GM12878 (cell line): ENCODE measurements around the gene CCL16. TPM values are rescaled to one million over a fixed set of nuclear protein-coding genes. Genes with fewer than 3 reads are reported as not detected.

Experiments used
- ATAC-seq: fragments of 200-7000 bp; cut with Tn5 transposase; 3 replicates; pipeline ENCODE4 v1.9.1; 2020; ENCODE audit warnings: mild to moderate bottlenecking, moderate library complexity
- BruUV-seq: library from RNA; stranded (reverse); fragments of 400-500 nt; replicated peaks from 2 replicates; lab custom pipeline; 2021; lab: Mats Ljungman, UMichigan
- CTCF ChIA-PET: fragments of 300-600 bp; sonication (Branson Sonifier 250); formaldehyde crosslinking; extraction: SDS; loops from one replicate; lab custom pipeline; 2021; ENCODE audit warnings: inconsistent platforms; lab: Yijun Ruan, JAX
- POLR2A ChIA-PET: fragments of 350-600 bp; formaldehyde crosslinking; extraction: SDS; loops from one replicate; lab custom pipeline; 2021; ENCODE audit warnings: inconsistent platforms; lab: Charles Lee
- RAD21 ChIA-PET: fragments of 300-600 bp; sonication (Branson Sonifier 250); formaldehyde crosslinking; loops from one replicate; lab custom pipeline; 2023; ENCODE audit warnings: antibody characterized with exemption; ENCODE audit not compliant: unreplicated experiment; lab: Charles Lee
- SMC1A ChIA-PET: fragments of 300-600 bp; sonication (Branson Sonifier 250); formaldehyde crosslinking; loops from one replicate; lab custom pipeline; 2023; ENCODE audit not compliant: unreplicated experiment, uncharacterized antibody; lab: Charles Lee
- DNase-seq: peaks from one replicate; pipeline ENCODE4 v3.0.0-alpha.2; 2011; ENCODE audit warnings: low read depth, low spot score
- FAIRE-seq: peaks from 3 replicates; lab custom pipeline; 2011; peaks lifted over from hg19 to GRCh38; lab: Jason Lieb, UNC
- H2AFZ ChIP-seq: 2 replicates; pipeline ENCODE4 v1.6.0; 2011; ENCODE audit warnings: low read depth, low read length, control low read depth; ENCODE audit not compliant: control insufficient read depth
- H3K27ac ChIP-seq: 2 replicates; pipeline ENCODE4 v1.5.1; 2011; ENCODE audit warnings: control low read depth; ENCODE audit not compliant: control insufficient read depth, insufficient read depth
- H3K27me3 ChIP-seq, 2 experiments: replicated peaks in 1 of 2; 2 replicates each; pipeline versions ENCODE4 v1.6.0 to v1.6.1; 2011; ENCODE audit warnings: low read length in 1 of 2; ENCODE audit not compliant: control insufficient read depth in 2 of 2, insufficient read depth in 2 of 2
- H3K36me3 ChIP-seq, 2 experiments: 2 replicates each; pipeline ENCODE4 v1.5.1; 2011; ENCODE audit warnings: low read length in 1 of 2; ENCODE audit not compliant: control insufficient read depth in 2 of 2, insufficient read depth in 2 of 2
- H3K4me1 ChIP-seq: 2 replicates; pipeline ENCODE4 v1.6.1; 2011; ENCODE audit warnings: mild to moderate bottlenecking, low read length, moderate library complexity, mixed read lengths; ENCODE audit not compliant: control insufficient read depth, insufficient read depth
- H3K4me2 ChIP-seq: 2 replicates; pipeline ENCODE4 v1.6.0; 2011; ENCODE audit warnings: control low read depth; ENCODE audit not compliant: control insufficient read depth, insufficient read depth
- H3K4me3 ChIP-seq: fragments of 200-600 bp; sonication (generic); 2 replicates; pipeline ENCODE4 v1.5.1; 2016
- H3K79me2 ChIP-seq: 2 replicates; pipeline ENCODE4 v1.6.0; 2011; ENCODE audit warnings: low read length; ENCODE audit not compliant: control insufficient read depth, insufficient read depth
- H3K9ac ChIP-seq: 2 replicates; pipeline ENCODE4 v1.8.0; 2011; ENCODE audit warnings: low read length, control low read depth, mixed read lengths; ENCODE audit not compliant: control insufficient read depth, insufficient read depth
- H3K9me3 ChIP-seq: replicated peaks from 3 replicates; pipeline ENCODE4 v1.5.1; 2011; ENCODE audit warnings: mild to moderate bottlenecking, low read length; ENCODE audit not compliant: control insufficient read depth, insufficient read depth
- H4K20me1 ChIP-seq: 2 replicates; pipeline ENCODE4 v1.6.0; 2011; ENCODE audit not compliant: control insufficient read depth, insufficient read depth
- CHD4 ChIP-seq: fragments of 200-600 bp; sonication (generic); IDR thresholded peaks from 2 replicates; pipeline ENCODE4 v1.6.1; 2016; ENCODE audit warnings: mild to moderate bottlenecking
- LARP7 ChIP-seq: fragments of 450-650 bp; IDR thresholded peaks from 2 replicates; pipeline ENCODE4 v1.6.1; 2017; ENCODE audit warnings: mild to moderate bottlenecking
- PML ChIP-seq: IDR thresholded peaks from 2 replicates; pipeline ENCODE4 v1.6.1; 2012; ENCODE audit warnings: low read length, inconsistent platforms
- TCF3 ChIP-seq: IDR thresholded peaks from 2 replicates; pipeline ENCODE4 v1.6.1; 2012; ENCODE audit warnings: low read depth, mild to moderate bottlenecking, low read length, borderline replicate concordance; ENCODE audit not compliant: insufficient read depth
- ZNF24 ChIP-seq: fragments of 450-650 bp; IDR thresholded peaks from 2 replicates; pipeline ENCODE4 v1.6.1; 2017; ENCODE audit warnings: antibody characterized with exemption, mild to moderate bottlenecking
- WGBS: methylation state at CpG from one replicate; pipeline ENCODE4 v1.1.6; 2016; ENCODE audit warnings: low lambda C conversion rate; ENCODE audit not compliant: insufficient replicate concordance, insufficient coverage; ENCODE audit errors: missing lambda C conversion rate; 5-methylcytosine and 5-hydroxymethylcytosine counted together
- in situ Hi-C: fragments of 300-500 bp; cut with MboI; formaldehyde crosslinking; loops from 9 replicates; pipeline ENCODE4 v1.14.3; 2018; ENCODE audit warnings: mixed read lengths
- intact Hi-C: fragments of 100-400 bp; cut with micrococcal nuclease; formaldehyde crosslinking; loops from one replicate; pipeline ENCODE4 v1.14.2; 2022; ENCODE audit not compliant: unreplicated experiment
- polyA plus RNA-seq, 11 experiments: library from polyadenylated mRNA; depleted of rRNA in 4 of 11; unstranded in 6 of 11; stranded (reverse) in 5 of 11; fragments of >200 nt; fragmentation: Nextera tagmentation in 4 of 11; fragmentation: Illumina TruSeq in 1 of 11; extraction: Ambion mirVana in 4 of 11; extraction: Trizol in 1 of 11; gene quantifications; 1 replicate in 1 of 11; 2 replicates in 10 of 11; pipeline versions ENCODE4 v1.2.1 to v1.2.3, GENCODE V29; 2011 to 2016; ENCODE audit warnings: inconsistent platforms in 2 of 11, missing spikeins in 2 of 11, low read depth in 1 of 11
- total RNA-seq, 4 experiments: library from RNA; depleted of rRNA in 3 of 4; stranded (reverse); fragments of >200 nt in 3 of 4; fragmentation: Illumina TruSeq in 1 of 4; extraction: Trizol in 1 of 4; gene quantifications; 2 replicates each; pipeline versions ENCODE4 v1.2.1 to v1.2.3, GENCODE V29; 2013 to 2021
- TF ChIP-seq, protein P1 (sequence below): fragments of 450-650 bp; formaldehyde crosslinking; IDR thresholded peaks from 2 replicates; pipeline ENCODE4 v1.4.0; 2022; ENCODE audit warnings: mild to moderate bottlenecking, moderate library complexity
- TF ChIP-seq, protein P2 (sequence below): fragments of 450-650 bp; IDR thresholded peaks from 2 replicates; pipeline ENCODE4 v1.6.1; 2018; ENCODE audit warnings: mild to moderate bottlenecking, low read depth, moderate library complexity; ENCODE audit not compliant: partially characterized antibody

Gene CCL16
- total and polyA plus RNA-seq, 10 of the 15 experiments (the other 5 are each of a cell fraction or from before 2014, with no cell fraction given), result not detected

DNA sequence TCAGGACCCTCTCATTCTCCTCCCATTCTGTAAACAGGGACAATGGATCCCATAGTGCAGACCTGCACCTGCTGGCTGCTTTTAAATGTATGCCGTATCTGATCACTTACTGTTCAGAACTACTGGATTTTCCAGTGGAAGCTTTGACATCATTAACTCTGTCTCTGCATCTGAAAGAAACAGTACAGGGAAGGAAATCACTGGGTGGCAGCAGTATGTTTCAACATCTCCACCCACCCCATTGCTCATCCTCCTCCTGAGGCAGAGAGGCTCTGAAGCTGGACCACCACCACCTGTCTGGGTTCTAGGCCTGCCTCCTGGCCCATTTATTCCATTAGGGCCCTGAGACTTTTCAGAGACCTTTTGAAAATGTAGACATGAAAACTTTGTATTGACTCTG lies 17.5 kb upstream of the CCL16 start:
- ChIA-PET SMC1A (interaction anchor here (0.8 to 1.8 kb wide), 3 partner anchors 20 to 73 kb away, joined by 3 to 5 read pairs (median 5); no protein-coding TSS in a partner anchor), POLR2A (no interaction called here), RAD21 (interaction anchor here (1.3 to 1.4 kb wide), 2 partner anchors 16 to 23 kb away, joined by 3 read pairs; no protein-coding TSS in a partner anchor), CTCF (interaction anchor here (1.5 kb wide), 1 partner anchor 83 kb away, joined by 3 read pairs; no protein-coding TSS in a partner anchor)
- 89% methylated on average over 1 of the region's 1 CpG for WGBS
- Histone ChIP-seq H2AFZ (no peak overlapping the region), H3K27ac (no peak overlapping the region), H4K20me1 (no peaks in the 10 kb centered on the region), H3K27me3 (no peaks in the 10 kb centered on the region), H3K4me1 (peaks cover 20% of the 10 kb centered on the region), H3K4me3 (no peak overlapping the region), H3K9me3 (peaks cover 1% of the 10 kb centered on the region; the same call in 2 of the 3 replicates), H3K79me2 (no peaks in the 10 kb centered on the region), H3K9ac (no peak overlapping the region), H3K4me2 (no peak overlapping the region), H3K36me3 (no peaks in the 10 kb centered on the region)
- no peak for FAIRE-seq
- ATAC-seq, result no peak
- intact Hi-C loops (no loop called here), in situ Hi-C loops (no loop called here)
- no peak for DNase-seq
- TF ChIP-seq ZNF24 (no peak), TCF3 (no peak), PML (no peak), LARP7 (no peak), CHD4 (no peak)
- TF ChIP-seq, protein P1, sequence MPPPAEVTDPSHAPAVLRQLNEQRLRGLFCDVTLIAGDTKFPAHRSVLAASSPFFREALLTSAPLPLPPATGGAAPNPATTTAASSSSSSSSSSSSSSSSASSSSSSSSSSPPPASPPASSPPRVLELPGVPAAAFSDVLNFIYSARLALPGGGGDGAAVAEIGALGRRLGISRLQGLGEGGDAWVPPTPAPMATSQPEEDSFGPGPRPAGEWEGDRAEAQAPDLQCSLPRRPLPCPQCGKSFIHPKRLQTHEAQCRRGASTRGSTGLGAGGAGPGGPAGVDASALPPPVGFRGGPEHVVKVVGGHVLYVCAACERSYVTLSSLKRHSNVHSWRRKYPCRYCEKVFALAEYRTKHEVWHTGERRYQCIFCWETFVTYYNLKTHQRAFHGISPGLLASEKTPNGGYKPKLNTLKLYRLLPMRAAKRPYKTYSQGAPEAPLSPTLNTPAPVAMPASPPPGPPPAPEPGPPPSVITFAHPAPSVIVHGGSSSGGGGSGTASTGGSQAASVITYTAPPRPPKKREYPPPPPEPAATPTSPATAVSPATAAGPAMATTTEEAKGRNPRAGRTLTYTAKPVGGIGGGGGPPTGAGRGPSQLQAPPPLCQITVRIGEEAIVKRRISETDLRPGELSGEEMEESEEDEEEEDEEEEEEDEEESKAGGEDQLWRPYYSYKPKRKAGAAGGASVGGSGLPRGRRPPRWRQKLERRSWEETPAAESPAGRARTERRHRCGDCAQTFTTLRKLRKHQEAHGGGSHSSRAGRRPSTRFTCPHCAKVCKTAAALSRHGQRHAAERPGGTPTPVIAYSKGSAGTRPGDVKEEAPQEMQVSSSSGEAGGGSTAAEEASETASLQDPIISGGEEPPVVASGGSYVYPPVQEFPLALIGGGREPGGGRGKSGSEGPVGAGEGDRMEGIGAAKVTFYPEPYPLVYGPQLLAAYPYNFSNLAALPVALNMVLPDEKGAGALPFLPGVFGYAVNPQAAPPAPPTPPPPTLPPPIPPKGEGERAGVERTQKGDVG (CRISPR knock-in tag), result no peak
- TF ChIP-seq, protein P2, sequence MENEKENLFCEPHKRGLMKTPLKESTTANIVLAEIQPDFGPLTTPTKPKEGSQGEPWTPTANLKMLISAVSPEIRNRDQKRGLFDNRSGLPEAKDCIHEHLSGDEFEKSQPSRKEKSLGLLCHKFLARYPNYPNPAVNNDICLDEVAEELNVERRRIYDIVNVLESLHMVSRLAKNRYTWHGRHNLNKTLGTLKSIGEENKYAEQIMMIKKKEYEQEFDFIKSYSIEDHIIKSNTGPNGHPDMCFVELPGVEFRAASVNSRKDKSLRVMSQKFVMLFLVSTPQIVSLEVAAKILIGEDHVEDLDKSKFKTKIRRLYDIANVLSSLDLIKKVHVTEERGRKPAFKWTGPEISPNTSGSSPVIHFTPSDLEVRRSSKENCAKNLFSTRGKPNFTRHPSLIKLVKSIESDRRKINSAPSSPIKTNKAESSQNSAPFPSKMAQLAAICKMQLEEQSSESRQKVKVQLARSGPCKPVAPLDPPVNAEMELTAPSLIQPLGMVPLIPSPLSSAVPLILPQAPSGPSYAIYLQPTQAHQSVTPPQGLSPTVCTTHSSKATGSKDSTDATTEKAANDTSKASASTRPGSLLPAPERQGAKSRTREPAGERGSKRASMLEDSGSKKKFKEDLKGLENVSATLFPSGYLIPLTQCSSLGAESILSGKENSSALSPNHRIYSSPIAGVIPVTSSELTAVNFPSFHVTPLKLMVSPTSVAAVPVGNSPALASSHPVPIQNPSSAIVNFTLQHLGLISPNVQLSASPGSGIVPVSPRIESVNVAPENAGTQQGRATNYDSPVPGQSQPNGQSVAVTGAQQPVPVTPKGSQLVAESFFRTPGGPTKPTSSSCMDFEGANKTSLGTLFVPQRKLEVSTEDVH, result no peak
- no TSS peak for BruUV-seq
